CD4-positive, alpha-beta T cell (primary cell): ENCODE data around the gene HNRNPU. TPM values are rescaled to one million over a fixed set of nuclear protein-coding genes. Genes with fewer than 3 reads are reported as not detected.

Experiments
- ATAC-seq: fragments of 200-7000 bp; cut with Tn5 transposase; one replicate; pipeline ENCODE4 v1.10.0; 2022; ENCODE audit warnings: mild to moderate bottlenecking; ENCODE audit not compliant: poor library complexity
- CTCF ChIA-PET: fragments of 350-600 bp; sonication (Branson Sonifier 250); formaldehyde crosslinking; loops from one replicate; lab custom pipeline; 2021; ENCODE audit warnings: antibody characterized with exemption, inconsistent platforms; lab: Charles Lee
- POLR2A ChIA-PET: fragments of 350-600 bp; sonication (Branson Sonifier 250); formaldehyde crosslinking; loops from one replicate; lab custom pipeline; 2021; ENCODE audit warnings: antibody characterized with exemption, inconsistent platforms; lab: Charles Lee
- DNase-seq, 14 experiments: peaks; one replicate each; pipeline ENCODE4 v3.0.0-alpha.2; 2013 to 2020; ENCODE audit warnings: mixed read lengths in 2 of 14
- H3K27ac ChIP-seq, 2 donors: one replicate each; pipeline versions ENCODE4 v1.5.1 to v1.7.0; 2013; ENCODE audit warnings: low read length in 2 of 2, low read depth in 1 of 2, mild to moderate bottlenecking in 1 of 2
- H3K27me3 ChIP-seq, 2 experiments: 1 replicate in 1 of 2; 2 replicates in 1 of 2; pipeline versions ENCODE4 v1.6.1 to v1.7.0; 2013; ENCODE audit warnings: low read length in 2 of 2, control low read depth in 1 of 2, mild to moderate bottlenecking in 1 of 2, moderate library complexity in 1 of 2; ENCODE audit not compliant: insufficient read depth in 2 of 2, control insufficient read depth in 1 of 2
- H3K36me3 ChIP-seq: one replicate; pipeline ENCODE4 v1.6.1; 2013; ENCODE audit warnings: low read length, control low read depth; ENCODE audit not compliant: insufficient read depth
- H3K4me1 ChIP-seq: one replicate; pipeline ENCODE4 v1.6.1; 2013; ENCODE audit warnings: low read length, control low read depth; ENCODE audit not compliant: insufficient read depth
- H3K4me3 ChIP-seq: one replicate; pipeline ENCODE4 v1.5.1; 2013; ENCODE audit warnings: mild to moderate bottlenecking, low read length, moderate library complexity
- H3K9me3 ChIP-seq, 2 experiments: 1 replicate in 1 of 2; 2 replicates in 1 of 2; pipeline versions ENCODE4 v1.6.1 to v1.7.0; 2013; ENCODE audit warnings: low read length in 2 of 2, mild to moderate bottlenecking in 2 of 2, control low read depth in 1 of 2, moderate library complexity in 1 of 2; ENCODE audit not compliant: control insufficient read depth in 1 of 2, insufficient read depth in 1 of 2
- H3K27ac Mint-ChIP-seq: one replicate; pipeline ENCODE4 v1.8.0; 2020; ENCODE audit warnings: mixed read lengths
- H3K27me3 Mint-ChIP-seq: one replicate; pipeline ENCODE4 v1.8.0; 2021; ENCODE audit warnings: mixed read lengths
- H3K36me3 Mint-ChIP-seq: one replicate; pipeline ENCODE4 v1.8.0; 2021; ENCODE audit warnings: low read depth, mixed read lengths
- H3K4me1 Mint-ChIP-seq: one replicate; pipeline ENCODE4 v1.8.0; 2021; ENCODE audit warnings: low read depth, mixed read lengths
- H3K4me3 Mint-ChIP-seq: one replicate; pipeline ENCODE4 v1.8.0; 2020; ENCODE audit warnings: mild to moderate bottlenecking, mixed read lengths
- H3K9me3 Mint-ChIP-seq: one replicate; pipeline ENCODE4 v1.8.0; 2020; ENCODE audit warnings: mixed read lengths
- intact Hi-C, 2 experiments: fragments of 100-400 bp; cut with DNase I in 1 of 2; cut with micrococcal nuclease in 1 of 2; formaldehyde crosslinking; loops; one replicate each; pipeline versions ENCODE4 v1.15.1 to v1.9.0; 2023 to 2025; cut with DNase I, micrococcal nuclease
- polyA plus RNA-seq, 2 donors: library from polyadenylated mRNA; unstranded; fragments of 120-200 nt; gene quantifications; one replicate each; pipeline ENCODE4 v1.2.1, GENCODE V29; 2013
- total RNA-seq, 174 experiments: library from RNA in 2 of 174; stranded (reverse) in 2 of 174; gene quantifications; one replicate each; pipeline ENCODE4 v1.2.3 and lab custom pipeline; 2021 to 2026
- TF ChIP-seq, protein P1 (sequence below): fragments of 200-600 bp; IDR thresholded peaks from one replicate; pipeline ENCODE4 v1.8.0; 2022; ENCODE audit warnings: antibody characterized with exemption, mild to moderate bottlenecking

HNRNPU gene
- total RNA-seq: 100 to 1,000 TPM; 415 TPM
- polyA plus RNA-seq (2013, experiment 1 of 2): 350 TPM
- 393 TPM for polyA plus RNA-seq (2013, experiment 2 of 2)
- 636 to 1,883 (median 1,144) reads per million in 172 experiments for total RNA-seq (lab: John Stamatoyannopoulos, UW)

GRCh38 chr1:244864253-244865027 is at the start of gene HNRNPU:
Gene HNRNPU (minus strand): TSS chr1:244864543. CDS start chr1:244864307, 236 bp downstream.
- peak within 1 kb of the TSS; percentile 96 for H3K4me3 Mint-ChIP-seq
- H3K27me3 Mint-ChIP-seq: peaks cover 5% of the 10 kb centered on the region
- ATAC-seq: peak; percentile 62
- TF ChIP-seq, protein P1, sequence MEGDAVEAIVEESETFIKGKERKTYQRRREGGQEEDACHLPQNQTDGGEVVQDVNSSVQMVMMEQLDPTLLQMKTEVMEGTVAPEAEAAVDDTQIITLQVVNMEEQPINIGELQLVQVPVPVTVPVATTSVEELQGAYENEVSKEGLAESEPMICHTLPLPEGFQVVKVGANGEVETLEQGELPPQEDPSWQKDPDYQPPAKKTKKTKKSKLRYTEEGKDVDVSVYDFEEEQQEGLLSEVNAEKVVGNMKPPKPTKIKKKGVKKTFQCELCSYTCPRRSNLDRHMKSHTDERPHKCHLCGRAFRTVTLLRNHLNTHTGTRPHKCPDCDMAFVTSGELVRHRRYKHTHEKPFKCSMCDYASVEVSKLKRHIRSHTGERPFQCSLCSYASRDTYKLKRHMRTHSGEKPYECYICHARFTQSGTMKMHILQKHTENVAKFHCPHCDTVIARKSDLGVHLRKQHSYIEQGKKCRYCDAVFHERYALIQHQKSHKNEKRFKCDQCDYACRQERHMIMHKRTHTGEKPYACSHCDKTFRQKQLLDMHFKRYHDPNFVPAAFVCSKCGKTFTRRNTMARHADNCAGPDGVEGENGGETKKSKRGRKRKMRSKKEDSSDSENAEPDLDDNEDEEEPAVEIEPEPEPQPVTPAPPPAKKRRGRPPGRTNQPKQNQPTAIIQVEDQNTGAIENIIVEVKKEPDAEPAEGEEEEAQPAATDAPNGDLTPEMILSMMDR: peak; percentile 30
- no peaks in the 10 kb centered on the region for H3K9me3 ChIP-seq
- DNase-seq: peak; percentile 90 to 99 (median 96)
- H3K36me3 ChIP-seq: peaks cover 29% of the 10 kb centered on the region
- ChIA-PET CTCF (interaction anchor here (0.5 to 6.2 kb wide), 12 partner anchors 11 to 178 kb away, joined by 3 to 63 read pairs (median 4); partner anchors contain the start of gene COX20), POLR2A (interaction anchor here (0.6 to 22.6 kb wide), 20 partner anchors 10 to 1609 kb away, joined by 3 to 1262 read pairs (median 11); partner anchors contain the start of genes ADSS2, CATSPERE, CEP170 and COX20)
- peaks cover 57% of the 10 kb centered on the region for H3K36me3 Mint-ChIP-seq
- peak within 1 kb of the TSS; percentile 91 for H3K4me3 ChIP-seq
- H3K27ac Mint-ChIP-seq: peak within 1 kb of the TSS; percentile 98
- H3K27me3 ChIP-seq: no peaks in the 10 kb centered on the region
- peaks cover 24% of the 10 kb centered on the region for H3K4me1 ChIP-seq
- intact Hi-C loops: loop anchor here (1.0 to 10.0 kb wide), 7 partner anchors 29 to 412 kb away; partner anchors contain the start of genes ADSS2 (in 2 of the 2), COX20 (in 1 of the 2) and DESI2 (in 1 of the 2)
- H3K27ac ChIP-seq: peak within 1 kb of the TSS; percentile 98 to 99
- H3K4me1 Mint-ChIP-seq: peaks cover 53% of the 10 kb centered on the region
- H3K9me3 Mint-ChIP-seq: no peaks in the 10 kb centered on the region

- Histone ChIP-seq H3K4me3 (no peak overlapping the region), H3K36me3 (no peaks in the 10 kb centered on the region), H3K9me3 (no peaks in the 10 kb centered on the region), H3K27me3 (no peaks in the 10 kb centered on the region), H3K27ac (no peak overlapping the region), H3K4me1 (peaks cover under 1% of the 10 kb centered on the region)
- Mint-ChIP-seq H3K27me3 (no peaks in the 10 kb centered on the region), H3K36me3 (no peaks in the 10 kb centered on the region), H3K27ac (no peak overlapping the region), H3K4me1 (peaks cover under 1% of the 10 kb centered on the region), H3K9me3 (no peaks in the 10 kb centered on the region), H3K4me3 (no peak overlapping the region)
- intact Hi-C loops: no loop called here
- DNase-seq: no peak
- TF ChIP-seq, protein P1: no peak
- ATAC-seq: no peak
- ChIA-PET CTCF (no interaction called here), POLR2A (no interaction called here)
These were observed 49.5 kb upstream of the HNRNPU start for GRCh38 chr1:244913806-244914205.

DNA sequence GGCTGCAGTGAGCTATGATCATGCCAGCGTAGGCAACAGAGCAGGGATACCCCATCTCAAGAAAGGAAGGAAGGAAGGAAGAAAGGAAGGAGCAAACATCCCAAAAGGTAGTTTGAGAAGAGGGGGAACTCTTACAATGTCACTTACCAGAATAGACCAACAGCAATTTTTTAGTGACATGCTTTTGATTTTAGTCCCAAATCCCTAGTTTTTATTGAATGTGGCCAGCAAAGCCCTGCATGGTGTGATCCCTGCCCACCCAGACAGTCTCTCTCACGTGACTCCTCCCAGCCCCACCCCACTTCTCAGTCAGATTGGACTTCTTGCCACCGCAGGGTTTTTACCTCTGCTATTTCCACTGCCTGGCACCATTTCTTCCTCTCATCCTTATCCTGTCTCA is 39.8 kb upstream of the HNRNPU start:
- no peak overlapping the region for H3K4me3 Mint-ChIP-seq
- Histone ChIP-seq H3K4me3 (no peak overlapping the region), H3K4me1 (no peaks in the 10 kb centered on the region), H3K27me3 (no peaks in the 10 kb centered on the region), H3K36me3 (no peaks in the 10 kb centered on the region), H3K9me3 (peaks cover 0 to 6% of the 10 kb centered on the region in 2 experiments), H3K27ac (no peak overlapping the region)
- intact Hi-C loops: no loop called here
- H3K36me3 Mint-ChIP-seq: no peaks in the 10 kb centered on the region
- no peak overlapping the region for H3K27ac Mint-ChIP-seq
- ChIA-PET CTCF (no interaction called here), POLR2A (no interaction called here)
- DNase-seq: no peak
- no peaks in the 10 kb centered on the region for H3K9me3 Mint-ChIP-seq
- ATAC-seq: no peak
- no peaks in the 10 kb centered on the region for H3K4me1 Mint-ChIP-seq
- H3K27me3 Mint-ChIP-seq: no peaks in the 10 kb centered on the region
- TF ChIP-seq, protein P1: no peak
